CD4-positive, alpha-beta T cell treated with Interleukin-17A for 4 hours (primary cell): ENCODE results near the gene GUK1.
A peak's percentile ranks its signal among the peaks of the same experiment; 100 is the strongest.

ENCODE experiments used
- DNase-seq: peaks from one replicate; pipeline ENCODE4 v3.0.0-alpha.2; 2020; ENCODE audit warnings: mixed read lengths

GUK1 gene

DNA sequence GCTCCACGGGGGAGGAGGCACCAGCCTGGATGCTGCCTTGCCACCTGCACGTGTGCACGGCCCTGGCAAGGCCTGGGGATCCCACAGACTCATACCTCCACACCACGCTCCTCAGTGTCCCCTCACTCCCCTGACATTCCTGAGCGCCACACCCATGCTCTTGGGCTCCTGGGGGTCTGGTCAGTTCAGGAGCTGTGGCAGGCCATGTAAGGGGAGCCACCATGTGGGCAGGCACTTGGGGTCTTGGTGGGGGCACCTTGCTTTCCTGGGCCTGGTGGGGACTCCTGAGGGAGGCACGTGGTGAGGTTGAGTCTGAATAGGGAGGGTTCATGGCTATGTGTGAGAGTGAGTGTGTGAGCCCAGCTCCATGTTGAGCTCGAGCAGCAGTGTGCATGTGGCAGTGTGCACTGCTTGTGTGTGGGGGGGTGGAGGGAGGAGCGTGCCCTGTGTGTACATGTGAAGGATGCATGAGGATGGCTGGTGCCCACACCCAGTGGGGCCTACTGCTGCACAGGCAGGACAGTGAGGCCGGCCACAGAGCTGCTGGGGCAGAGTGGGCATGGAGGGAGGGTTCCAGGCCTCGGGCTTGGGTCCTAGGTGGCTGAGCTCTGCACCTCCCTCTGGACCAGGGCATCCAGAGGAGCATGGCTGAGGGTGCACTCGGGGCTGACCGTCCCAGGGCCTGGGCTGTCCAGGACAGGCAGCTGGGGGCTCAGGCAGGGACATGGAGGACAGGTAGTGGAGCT is 11.3 kb downstream of the GUK1 start:
- no peak for DNase-seq

- no peak for DNase-seq
These were observed 12.2 kb downstream of the GUK1 start for GRCh38 chr1:228152097-228152917.

GRCh38 chr1:228152918-228153258 is 12.8 kb downstream of the GUK1 start:
- no peak for DNase-seq

GRCh38 chr1:228154021-228154669 is 14.1 kb downstream of the GUK1 start:
- no peak for DNase-seq

DNA sequence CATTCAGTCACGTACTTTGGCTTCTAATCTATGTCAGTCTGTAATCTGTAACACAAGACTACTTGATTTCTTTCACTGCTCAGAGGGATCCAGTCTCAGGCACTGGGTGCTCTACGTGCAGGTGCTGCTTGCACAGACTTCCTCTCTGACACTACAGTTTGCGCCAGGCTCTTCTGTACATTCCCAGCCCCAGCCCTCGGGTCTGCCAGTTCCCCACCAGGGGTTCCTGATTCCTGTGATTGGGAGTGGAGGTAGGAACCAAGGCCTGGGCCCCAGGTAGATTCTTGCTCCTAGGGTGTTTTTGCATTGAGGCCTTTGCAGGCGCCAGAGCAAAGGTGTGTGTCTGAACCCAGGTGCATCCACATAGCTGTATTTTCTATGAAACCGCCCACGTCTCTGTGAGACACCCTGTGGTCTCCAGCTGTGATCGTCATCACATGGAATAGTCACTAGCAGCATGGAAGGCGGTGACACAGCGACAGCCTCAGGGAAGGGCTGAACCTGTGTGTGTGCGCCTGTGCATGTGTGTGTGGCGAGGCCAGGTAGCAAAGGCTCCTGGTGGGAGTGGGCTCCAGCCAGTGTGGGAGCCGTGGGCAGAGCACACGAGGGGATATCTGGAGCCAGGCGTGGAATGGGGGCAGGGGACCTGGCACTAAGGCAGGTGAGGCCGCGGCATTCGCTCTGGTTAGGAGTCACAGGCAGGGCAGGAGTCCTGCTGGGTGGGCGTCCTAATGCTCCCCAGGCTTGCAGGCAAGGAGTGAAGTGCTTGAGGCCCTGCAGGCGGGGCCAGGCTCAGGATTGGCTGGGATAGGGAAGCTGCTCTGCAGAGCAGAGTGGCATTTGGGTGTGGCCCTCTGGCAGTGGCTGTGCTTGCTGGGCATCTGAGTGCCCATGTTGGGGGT is 14.8 kb downstream of the GUK1 start:
- no peak for DNase-seq

DNA sequence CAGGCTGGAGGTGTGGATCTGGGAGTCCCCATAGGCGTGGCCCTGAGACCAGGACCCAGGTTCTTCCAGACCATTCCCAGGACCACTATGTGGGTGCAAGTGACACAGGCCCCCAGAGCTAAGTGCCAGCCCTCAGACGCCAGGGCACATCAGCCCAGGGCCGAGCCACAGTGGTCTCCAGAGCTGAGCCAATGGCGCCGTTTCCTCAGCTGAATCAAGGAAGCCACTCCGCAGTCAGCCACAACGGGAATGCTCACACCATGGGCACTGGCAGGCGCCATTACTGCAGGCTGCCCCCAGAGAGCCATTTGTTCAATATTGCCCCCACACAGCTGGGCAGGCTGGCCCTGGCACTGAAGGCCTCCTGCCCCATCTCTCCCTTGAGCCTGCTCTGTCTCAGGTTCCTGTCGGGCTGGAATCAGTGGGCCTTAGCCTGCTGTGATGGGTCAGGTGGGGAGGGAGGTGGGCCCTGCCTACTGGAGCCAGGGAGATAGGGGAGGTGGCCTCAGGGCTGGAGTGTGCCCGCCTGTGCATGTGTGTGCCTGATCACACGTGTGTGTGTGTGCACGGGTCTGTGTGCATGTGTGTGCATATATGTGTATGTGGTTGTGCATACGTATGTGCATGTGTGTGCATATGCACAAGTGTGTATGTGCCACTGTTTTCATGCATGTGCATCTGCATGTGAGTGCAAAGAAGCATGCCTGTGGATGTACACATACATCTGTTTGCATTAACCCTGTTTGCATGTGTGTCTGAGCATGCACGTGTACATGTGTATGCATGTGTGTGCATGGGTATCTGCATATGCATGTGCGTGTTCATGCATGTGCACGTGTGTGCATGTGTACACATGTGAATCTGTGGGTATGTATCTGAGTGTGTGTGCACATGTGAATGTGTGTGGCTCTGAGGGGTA is 15.8 kb downstream of the GUK1 start:
- no peak for DNase-seq

DNA sequence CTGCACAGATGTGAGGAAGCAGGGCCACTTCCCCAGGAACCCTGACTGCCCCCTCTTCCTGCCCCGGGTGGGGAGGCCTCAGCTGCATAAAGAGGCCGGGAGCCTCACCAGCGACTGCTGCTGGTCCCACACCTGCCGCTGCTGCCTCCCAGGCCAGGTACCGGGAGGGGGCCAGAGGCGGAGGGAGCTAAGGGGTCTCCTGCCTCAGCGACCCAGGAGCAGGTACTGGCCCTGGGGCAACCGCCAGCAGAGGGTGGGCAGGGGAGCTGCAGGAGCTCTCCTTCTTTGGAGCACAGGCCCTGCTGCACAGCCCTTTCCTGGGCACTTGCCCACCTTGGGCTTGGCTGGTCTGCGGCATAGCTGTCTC is 16.4 kb downstream of the GUK1 start:
- no peak for DNase-seq

- DNase-seq = peak; percentile 24
These were observed 17.1 kb downstream of the GUK1 start for GRCh38 chr1:228156941-228157728.

- no peak for DNase-seq
These were observed 17.6 kb downstream of the GUK1 start for GRCh38 chr1:228157729-228158126.

DNA sequence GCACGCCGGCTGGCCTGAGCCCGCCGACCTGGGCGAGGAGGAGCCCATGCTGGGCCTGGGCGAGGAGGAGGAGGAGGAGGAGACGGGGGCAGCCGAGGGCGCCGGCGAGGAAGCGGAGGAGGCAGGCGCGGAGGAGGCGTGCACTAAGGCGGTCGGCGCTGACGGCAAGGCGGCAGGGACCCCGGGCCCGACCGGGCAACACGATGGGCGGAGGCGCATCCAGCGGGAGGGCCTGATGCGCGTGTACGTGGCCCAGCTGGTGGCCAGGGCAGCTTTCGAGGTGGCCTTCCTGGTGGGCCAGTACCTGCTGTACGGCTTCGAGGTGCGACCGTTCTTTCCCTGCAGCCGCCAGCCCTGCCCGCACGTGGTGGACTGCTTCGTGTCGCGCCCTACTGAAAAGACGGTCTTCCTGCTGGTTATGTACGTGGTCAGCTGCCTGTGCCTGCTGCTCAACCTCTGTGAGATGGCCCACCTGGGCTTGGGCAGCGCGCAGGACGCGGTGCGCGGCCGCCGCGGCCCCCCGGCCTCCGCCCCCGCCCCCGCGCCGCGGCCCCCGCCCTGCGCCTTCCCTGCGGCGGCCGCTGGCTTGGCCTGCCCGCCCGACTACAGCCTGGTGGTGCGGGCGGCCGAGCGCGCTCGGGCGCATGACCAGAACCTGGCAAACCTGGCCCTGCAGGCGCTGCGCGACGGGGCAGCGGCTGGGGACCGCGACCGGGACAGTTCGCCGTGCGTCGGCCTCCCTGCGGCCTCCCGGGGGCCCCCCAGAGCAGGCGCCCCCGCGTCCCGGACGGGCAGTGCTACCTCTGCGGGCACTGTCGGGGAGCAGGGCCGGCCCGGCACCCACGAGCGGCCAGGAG is 18.3 kb downstream of the GUK1 start:
- DNase-seq = no peak

DNA sequence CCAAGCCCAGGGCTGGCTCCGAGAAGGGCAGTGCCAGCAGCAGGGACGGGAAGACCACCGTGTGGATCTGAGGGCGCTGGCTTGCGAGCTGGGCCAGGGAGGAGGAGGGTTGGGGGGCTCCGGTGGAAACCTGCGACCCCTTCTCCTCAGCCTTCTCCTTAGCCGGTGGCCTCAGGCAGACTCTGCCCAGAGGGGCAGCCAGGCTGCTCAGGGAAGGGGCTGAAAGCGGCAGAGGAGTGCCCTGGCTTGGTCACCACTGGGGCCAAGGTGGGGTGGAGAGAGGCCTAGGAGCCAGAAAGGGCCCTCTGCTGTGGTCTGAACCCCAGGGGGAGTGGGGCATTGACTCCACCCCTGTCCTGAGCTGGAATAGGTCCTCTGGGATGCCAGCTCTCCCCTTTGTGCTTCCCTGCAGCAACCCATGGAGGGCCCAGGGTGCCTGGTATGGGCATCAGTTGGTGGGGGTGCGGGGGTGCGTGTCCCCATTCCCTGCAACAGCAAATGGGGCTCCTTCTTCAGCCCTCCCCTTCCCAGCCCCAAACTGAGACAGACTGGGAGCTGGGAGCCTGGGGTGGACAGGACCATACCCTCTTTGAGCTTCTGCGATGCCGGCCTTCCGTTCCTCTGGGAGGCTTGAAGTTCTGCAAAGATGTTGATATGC is 19.1 kb downstream of the GUK1 start:
- no peak for DNase-seq

DNA sequence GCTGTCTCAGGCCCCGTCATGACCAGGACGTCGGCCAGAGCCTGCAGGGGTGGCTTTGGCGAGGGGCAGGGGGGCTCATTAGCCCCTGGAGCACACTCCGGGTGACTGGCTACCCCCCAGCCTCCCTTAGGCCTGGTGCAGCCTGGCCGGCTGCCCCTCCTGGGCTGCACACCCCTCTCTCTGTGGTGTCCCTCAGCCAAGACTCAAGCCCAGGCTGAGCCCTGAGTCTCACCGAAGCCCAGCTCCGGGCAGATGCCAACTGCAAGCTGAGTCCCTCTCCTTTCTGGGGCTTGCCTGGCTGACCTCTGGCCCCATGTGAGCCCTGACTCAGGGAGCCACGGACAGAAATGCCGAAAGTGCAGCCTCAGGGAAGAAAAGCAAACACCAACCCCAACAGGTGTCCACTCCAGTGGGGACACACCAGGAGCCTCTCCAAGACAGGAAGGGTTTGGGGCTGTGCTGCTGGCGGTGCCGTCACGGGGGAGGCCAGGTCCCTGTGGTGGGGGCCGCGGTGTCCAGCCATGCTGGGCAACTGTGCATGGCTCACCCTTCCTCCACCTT is 20.2 kb downstream of the GUK1 start:
- DNase-seq = no peak

DNA sequence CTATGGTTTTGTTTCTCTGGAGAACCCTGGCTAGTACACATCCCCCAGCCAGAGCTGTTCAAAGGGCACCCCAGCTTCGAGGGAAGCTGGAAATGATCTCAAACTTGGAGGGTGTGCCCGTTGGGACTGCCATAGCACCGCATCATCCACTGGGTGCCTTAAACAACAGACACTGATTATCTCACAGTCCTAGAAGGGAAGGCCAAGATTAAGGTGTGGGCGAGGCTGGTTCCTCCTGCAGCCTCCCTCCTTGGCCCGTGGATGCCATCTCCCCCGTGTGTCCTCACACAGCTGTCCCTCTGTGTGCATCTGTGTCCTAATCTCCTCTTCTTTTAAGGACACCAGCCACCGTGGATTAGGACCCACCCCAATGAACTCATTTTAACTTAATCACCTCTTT is 21.3 kb downstream of the GUK1 start:
- DNase-seq = no peak

DNA sequence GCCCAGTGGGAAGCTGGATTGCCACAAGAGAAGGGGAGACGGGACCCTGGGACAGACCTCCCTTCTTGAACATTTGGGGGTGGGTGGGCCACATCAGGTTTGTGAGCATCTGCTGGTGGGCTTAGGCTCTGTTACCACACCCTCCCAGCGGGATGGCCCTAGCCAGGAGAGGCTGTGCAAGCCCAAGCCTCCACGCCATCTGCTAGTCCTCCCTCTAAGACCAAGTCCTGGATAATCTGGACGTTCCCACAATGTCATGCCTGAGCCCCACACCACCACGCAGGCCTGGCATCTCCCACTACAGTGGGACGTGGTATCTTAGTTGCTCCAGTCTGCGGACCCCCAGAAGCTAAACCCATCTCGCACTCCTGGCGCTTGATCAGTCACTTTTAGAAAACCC is 21.8 kb downstream of the GUK1 start:
- DNase-seq = no peak

DNA sequence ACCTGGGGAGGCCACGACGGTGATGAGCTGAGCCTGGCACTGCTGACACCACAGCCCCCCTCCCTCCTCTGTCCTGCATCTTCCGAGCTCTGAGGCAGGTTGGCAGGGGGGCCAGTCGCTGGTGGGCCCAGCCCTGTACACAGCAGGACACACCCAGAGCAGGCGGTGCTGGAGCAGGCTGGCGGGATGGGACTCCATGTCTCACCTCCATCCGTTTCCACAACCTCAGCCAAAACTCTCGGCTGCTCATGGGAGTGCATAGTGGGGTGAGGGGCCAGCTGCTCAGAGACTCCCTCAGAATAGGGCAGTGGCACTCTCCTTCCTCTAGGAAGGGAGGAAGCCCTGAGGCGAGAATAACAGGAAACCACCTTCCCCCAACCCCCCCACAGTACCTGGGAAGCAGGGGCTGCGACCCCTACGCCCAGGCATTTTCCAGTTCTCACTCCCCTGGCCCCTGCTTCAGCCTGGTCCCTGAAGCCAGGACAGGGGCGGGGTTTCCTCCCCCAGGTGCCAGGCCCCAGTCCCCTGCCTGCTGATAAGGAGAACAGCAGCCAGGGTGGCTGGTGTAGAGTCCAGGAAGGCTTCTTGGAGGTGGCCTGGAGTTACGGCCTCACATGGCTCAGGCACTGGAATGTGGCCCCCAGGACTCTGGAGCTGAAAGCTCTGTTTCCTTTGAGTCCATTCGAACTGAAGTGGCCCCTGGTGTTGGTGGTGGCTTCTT is 22.4 kb downstream of the GUK1 start:
- DNase-seq = peak; percentile 30

GRCh38 chr1:228163007-228163753 is 23.1 kb downstream of the GUK1 start:
- DNase-seq = no peak

GRCh38 chr1:228163776-228164519 is 23.9 kb downstream of the GUK1 start:
- no peak for DNase-seq
